Subcutaneous abdominal adipose tissue (tissue), 5 donors: ENCODE measurements around the gene ABHD8.

Experiments
- H3K27ac ChIP-seq: one replicate; pipeline ENCODE4 v1.7.0; 2013; ENCODE audit warnings: low read depth, mild to moderate bottlenecking, inconsistent platforms, low read length, moderate library complexity
- H3K27me3 ChIP-seq, 5 donors: one replicate each; pipeline ENCODE4 v1.7.0; 2013; ENCODE audit warnings: low read length in 5 of 5, inconsistent platforms in 1 of 5; ENCODE audit not compliant: control insufficient read depth in 5 of 5, insufficient read depth in 4 of 5
- H3K36me3 ChIP-seq, 5 donors: one replicate each; pipeline ENCODE4 v1.7.0; 2013; ENCODE audit warnings: low read length in 5 of 5; ENCODE audit not compliant: control insufficient read depth in 5 of 5, insufficient read depth in 5 of 5
- H3K4me1 ChIP-seq, 5 donors: one replicate each; pipeline ENCODE4 v1.7.0; 2013; ENCODE audit warnings: low read length in 5 of 5, mild to moderate bottlenecking in 3 of 5, moderate library complexity in 1 of 5; ENCODE audit not compliant: control insufficient read depth in 5 of 5, insufficient read depth in 5 of 5
- H3K4me3 ChIP-seq, 5 donors: one replicate each; pipeline ENCODE4 v1.7.0; 2013; ENCODE audit warnings: low read length in 5 of 5, low read depth in 1 of 5
- H3K9ac ChIP-seq, 5 donors: one replicate each; pipeline ENCODE4 v1.7.0; 2013; ENCODE audit warnings: low read length in 5 of 5, mild to moderate bottlenecking in 4 of 5, moderate library complexity in 3 of 5
- H3K9me3 ChIP-seq, 5 donors: one replicate each; pipeline ENCODE4 v1.7.0; 2013; ENCODE audit warnings: low read length in 5 of 5; ENCODE audit not compliant: control insufficient read depth in 5 of 5
- donor health status: healthy.
- donor health status: healthy.
- donor health status: healthy.
- donor health status: healthy.
- donor health status: healthy.

Gene ABHD8

DNA sequence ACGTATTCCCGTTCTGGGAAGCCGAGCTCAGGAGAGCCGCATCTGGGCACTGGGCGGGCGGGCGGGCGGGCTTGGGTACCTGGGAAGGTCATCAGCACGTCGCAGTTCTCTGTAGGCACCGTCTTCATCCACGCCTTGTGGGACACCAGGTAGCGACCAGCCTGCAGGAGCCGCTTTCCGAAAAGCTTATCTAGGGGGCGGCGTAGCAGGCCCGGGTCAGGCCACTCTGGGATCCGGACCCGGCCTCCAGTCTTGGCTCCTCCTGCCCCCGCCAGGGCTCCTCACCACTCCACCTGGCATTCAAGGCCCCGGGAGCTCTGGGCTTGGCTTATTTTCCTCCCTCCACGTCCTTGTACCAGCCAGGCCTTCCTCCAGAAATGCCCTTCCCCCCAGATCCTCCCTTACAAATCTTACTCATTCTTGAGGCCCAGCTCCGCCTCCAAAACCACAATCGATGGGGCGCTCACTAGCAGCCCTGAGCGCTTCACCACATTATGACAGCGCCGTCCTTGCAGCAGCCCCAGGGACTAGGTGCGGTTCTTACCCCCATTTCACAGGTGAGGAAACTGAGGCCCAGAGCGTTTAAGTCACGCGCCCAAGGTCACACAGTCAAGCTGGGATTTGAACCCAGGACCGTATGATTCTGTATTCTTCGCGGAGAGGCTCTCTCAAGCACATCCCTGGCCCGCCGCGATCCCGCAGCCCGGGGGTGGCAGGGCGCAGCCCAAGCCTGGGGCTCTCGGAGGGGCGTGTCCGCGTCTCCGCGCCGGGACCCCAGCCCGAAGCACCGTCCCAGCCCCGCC, 30.6 kb upstream of the ABHD8 start:
- Histone ChIP-seq H3K27me3 (no peaks in the 10 kb centered on the region), H3K27ac (peak overlapping the region; percentile 23), H3K36me3 (peaks cover 0 to 26% (median 8%) of the 10 kb centered on the region in 5 donors), H3K9ac (peak overlapping the region in 4 of 5 donors; percentile 71 to 81 (median 74)), H3K4me1 (peaks cover 3 to 59% (median 42%) of the 10 kb centered on the region in 5 donors), H3K9me3 (no peaks in the 10 kb centered on the region), H3K4me3 (peak overlapping the region; percentile 70 to 87 (median 80))

DNA sequence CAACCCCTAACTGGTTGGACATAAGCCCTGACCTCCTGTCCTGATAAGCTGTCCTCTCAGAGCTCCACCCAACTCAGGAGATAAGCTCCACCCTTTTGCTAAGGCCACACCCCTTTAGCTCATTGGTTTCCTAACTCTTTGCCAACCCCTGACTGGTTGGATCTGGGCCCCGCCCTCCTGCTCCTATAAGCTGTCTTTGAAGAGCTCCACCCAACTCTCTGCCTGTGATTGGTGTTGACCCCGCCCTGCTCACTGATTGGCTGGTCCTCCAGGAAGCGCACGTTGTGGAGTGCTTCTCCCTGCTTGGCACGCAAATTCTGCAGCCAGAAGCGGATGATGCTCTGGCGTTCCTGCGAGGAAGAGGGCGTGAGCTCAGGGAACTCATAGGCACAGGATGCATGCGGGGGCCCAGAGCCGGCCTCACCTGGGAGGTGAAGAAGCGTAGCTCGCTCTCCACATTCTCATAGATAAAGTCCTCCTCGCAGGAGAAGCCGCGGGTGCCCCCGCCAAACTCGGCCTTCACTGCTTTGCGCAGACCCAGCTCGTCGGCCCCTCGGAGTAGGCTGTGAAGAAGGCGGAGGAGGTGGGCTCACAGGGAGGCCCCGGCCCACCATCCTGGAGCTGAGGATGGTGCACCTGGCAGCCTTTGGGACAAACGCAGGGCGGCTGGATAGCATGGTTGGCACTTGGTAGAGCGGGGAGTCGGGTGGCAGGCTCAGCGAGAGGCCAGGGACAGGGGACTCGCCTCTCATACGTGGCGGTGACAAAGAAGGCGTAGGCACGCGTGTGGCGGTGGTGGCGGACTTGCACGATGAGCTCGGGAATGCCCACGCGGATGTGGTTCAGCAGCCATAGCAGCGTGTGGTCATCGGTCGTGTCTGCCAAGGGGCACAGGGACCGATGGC, 29.7 kb upstream of the ABHD8 start:
- peaks cover 3 to 56% (median 33%) of the 10 kb centered on the region in 5 donors for H3K4me1 ChIP-seq

DNA sequence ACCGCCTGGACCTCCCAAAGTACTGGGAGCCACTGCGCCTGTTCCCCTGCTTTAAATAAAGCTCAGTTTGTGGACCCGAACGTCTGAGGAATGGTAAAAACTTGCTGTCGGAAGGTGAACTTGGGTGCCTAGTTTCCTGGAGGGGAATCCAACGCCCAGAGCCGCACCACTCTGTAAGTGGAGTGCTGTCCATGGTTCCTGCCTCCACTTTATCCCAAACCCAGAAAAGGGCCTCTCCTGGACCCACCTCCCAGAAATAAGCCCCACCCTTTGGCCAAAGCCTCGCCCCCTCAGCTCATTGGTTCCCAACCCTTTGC, 29.1 kb upstream of the ABHD8 start:
- H3K4me1 ChIP-seq: peaks cover 3 to 51% (median 28%) of the 10 kb centered on the region in 5 donors
- no peaks in the 10 kb centered on the region for H3K27me3 ChIP-seq
- H3K36me3 ChIP-seq: peaks cover 0 to 27% (median 10%) of the 10 kb centered on the region in 5 donors

More for the DNA sequence above, 29.7 kb upstream of the ABHD8 start:
- Histone ChIP-seq H3K27me3 (no peaks in the 10 kb centered on the region), H3K36me3 (peaks cover 0 to 22% (median 8%) of the 10 kb centered on the region in 5 donors), H3K4me3 (no peak overlapping the region), H3K9ac (no peak overlapping the region), H3K9me3 (no peaks in the 10 kb centered on the region), H3K27ac (no peak overlapping the region)

DNA sequence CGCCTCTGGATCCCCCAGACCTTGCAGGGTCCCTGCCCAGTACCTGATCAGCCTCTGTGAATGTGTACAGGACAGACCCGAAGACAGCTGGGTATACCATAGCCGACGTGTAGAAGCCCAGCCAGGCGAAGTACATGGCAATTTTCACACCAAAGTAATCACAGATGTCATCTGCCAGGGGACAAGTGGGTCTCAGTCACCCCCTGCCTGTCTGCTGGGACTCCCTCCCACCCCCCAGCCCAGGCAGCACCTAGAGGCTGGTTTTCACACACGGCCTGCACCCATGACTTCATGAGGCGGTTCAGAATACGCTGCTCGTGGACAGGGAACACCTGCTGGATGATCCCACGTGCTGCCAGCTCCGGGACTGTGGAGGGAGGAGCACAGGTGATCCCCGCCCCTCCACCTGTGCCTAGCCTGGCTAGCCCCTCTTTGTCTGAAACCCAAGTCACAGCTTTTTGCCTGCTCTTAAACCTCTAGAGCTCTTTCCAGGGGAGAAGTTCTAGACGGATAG, 27.9 kb upstream of the ABHD8 start:
- H3K4me3 ChIP-seq: no peak overlapping the region
- no peak overlapping the region for H3K27ac ChIP-seq
- peaks cover 0 to 32% (median 10%) of the 10 kb centered on the region in 5 donors for H3K36me3 ChIP-seq

More for the DNA sequence above, 29.1 kb upstream of the ABHD8 start:
- no peak overlapping the region for H3K4me3 ChIP-seq
- H3K9me3 ChIP-seq: no peaks in the 10 kb centered on the region
- no peak overlapping the region for H3K27ac ChIP-seq
- H3K9ac ChIP-seq: no peak overlapping the region

GRCh38 chr19:17330262-17331044, 27.2 kb upstream of the ABHD8 start:
- H3K9me3 ChIP-seq: no peaks in the 10 kb centered on the region
- no peaks in the 10 kb centered on the region for H3K27me3 ChIP-seq
- H3K4me3 ChIP-seq: no peak overlapping the region
- peaks cover 0 to 32% (median 10%) of the 10 kb centered on the region in 5 donors for H3K36me3 ChIP-seq
- H3K4me1 ChIP-seq: peaks cover 3 to 52% (median 32%) of the 10 kb centered on the region in 5 donors
- no peak overlapping the region for H3K9ac ChIP-seq
- H3K27ac ChIP-seq: no peak overlapping the region

More for the DNA sequence above, 27.9 kb upstream of the ABHD8 start:
- Histone ChIP-seq H3K27me3 (no peaks in the 10 kb centered on the region), H3K4me1 (peaks cover 3 to 53% (median 29%) of the 10 kb centered on the region in 5 donors), H3K9me3 (no peaks in the 10 kb centered on the region), H3K9ac (no peak overlapping the region)

GRCh38 chr19:17329366-17330261, 26.4 kb upstream of the ABHD8 start:
- no peak overlapping the region for H3K4me3 ChIP-seq
- peaks cover 0 to 40% (median 10%) of the 10 kb centered on the region in 5 donors for H3K36me3 ChIP-seq
- H3K9me3 ChIP-seq: no peaks in the 10 kb centered on the region
- no peak overlapping the region for H3K27ac ChIP-seq
- H3K9ac ChIP-seq: no peak overlapping the region
- peaks cover 0 to 47% (median 28%) of the 10 kb centered on the region in 5 donors for H3K4me1 ChIP-seq
- no peaks in the 10 kb centered on the region for H3K27me3 ChIP-seq

DNA sequence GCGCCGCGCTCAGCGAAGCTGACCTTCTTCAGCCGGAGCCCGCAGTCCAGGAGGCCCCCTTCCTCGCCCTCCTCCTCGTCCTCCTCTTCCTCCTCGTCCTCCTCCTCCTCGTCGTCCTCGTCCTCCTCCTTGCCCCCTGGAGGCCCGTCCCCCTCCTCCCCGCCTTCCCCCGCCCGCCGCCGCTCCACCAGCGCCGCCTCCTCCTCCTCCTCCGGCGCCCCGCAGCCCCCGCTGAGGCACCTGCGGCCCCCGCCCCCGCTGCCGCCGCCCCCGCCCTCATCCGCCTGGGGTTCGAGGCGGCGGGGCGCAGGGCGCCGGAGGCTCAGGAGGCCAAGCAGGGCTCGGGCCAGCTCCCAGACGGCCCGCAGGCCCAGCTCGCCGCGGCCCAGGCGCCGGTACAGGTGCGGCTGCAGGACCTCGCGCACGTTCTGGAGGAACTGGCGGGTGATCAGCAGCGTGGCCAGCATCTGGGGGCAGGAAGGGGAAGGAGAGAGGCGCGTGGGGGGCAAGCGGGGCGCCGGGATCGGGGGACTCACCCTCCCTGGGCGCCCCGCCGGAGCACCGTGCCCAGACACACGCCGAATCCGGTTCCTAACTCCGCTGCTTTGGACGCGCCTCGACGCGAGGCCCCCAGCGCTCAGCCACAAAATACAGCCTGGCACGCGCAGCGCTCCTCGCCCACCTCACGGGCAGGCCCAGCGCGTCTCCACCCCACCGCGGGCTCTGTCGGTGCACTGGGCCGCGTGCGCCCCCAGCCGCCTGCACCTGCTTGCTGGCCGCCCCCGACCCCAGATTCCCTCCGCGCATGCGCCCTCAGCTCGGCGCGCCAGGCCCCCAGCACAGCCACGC, 25.5 kb upstream of the ABHD8 start:
- Histone ChIP-seq H3K27me3 (no peaks in the 10 kb centered on the region), H3K9ac (no peak overlapping the region), H3K4me1 (peaks cover 0 to 41% (median 20%) of the 10 kb centered on the region in 5 donors), H3K4me3 (no peak overlapping the region), H3K27ac (no peak overlapping the region), H3K36me3 (peaks cover 0 to 42% (median 10%) of the 10 kb centered on the region in 5 donors), H3K9me3 (no peaks in the 10 kb centered on the region)

- H3K36me3 ChIP-seq: peaks cover 0 to 42% (median 10%) of the 10 kb centered on the region in 5 donors
- H3K9me3 ChIP-seq: no peaks in the 10 kb centered on the region
- peaks cover 0 to 38% (median 22%) of the 10 kb centered on the region in 5 donors for H3K4me1 ChIP-seq
- H3K9ac ChIP-seq: no peak overlapping the region
- H3K4me3 ChIP-seq: no peak overlapping the region
- no peaks in the 10 kb centered on the region for H3K27me3 ChIP-seq
- no peak overlapping the region for H3K27ac ChIP-seq
Measured at GRCh38 chr19:17327654-17328516, 24.7 kb upstream of the ABHD8 start.
